DMS 273 (cell line): ENCODE measurements around the gene SUGCT.
A peak's percentile ranks its signal among the peaks of the same experiment; 100 is the strongest.
"Not testable (repeated sequence)": the region's sequence is repeated elsewhere in the genome, so short reads cannot be mapped to it uniquely, and the experiment has no call there.

Experiments
- DNase-seq: peaks from one replicate; lab custom pipeline; 2025; ENCODE audit not compliant: unreplicated experiment; lab: John Stamatoyannopoulos, UW

The SUGCT gene

GRCh38 chr7:40134428-40135316 lies at the start of gene SUGCT, which contains the start of gene MPLKIP:
Gene SUGCT (plus strand): TSS chr7:40135005.
Gene MPLKIP (minus strand): TSS chr7:40134622. CDS start chr7:40134567, 55 bp downstream.
- DNase-seq: peak; percentile 97

DNA sequence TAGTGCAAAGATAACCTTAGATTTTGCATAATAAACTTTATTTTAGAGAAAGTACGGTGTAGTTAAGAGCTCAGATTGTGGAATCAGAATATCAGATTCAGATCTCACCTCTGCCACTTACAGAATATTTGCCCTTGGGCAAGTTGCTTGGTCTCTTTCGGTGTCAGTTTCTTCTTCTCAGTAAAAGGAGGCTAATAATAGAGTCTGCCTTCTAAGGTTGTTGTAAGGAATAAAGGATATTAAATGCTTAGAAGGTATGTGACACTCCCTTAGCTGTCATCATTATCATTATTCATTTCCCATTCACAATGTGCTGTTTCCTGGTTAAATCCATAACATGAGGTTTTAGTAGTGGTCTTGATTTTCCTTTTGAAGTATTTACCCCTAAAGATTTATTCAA lies 42.6 kb upstream of the SUGCT start:
- DNase-seq: no peak

- no peak for DNase-seq
These were observed 41.0 kb upstream of the SUGCT start for GRCh38 chr7:40093631-40094350.

DNA sequence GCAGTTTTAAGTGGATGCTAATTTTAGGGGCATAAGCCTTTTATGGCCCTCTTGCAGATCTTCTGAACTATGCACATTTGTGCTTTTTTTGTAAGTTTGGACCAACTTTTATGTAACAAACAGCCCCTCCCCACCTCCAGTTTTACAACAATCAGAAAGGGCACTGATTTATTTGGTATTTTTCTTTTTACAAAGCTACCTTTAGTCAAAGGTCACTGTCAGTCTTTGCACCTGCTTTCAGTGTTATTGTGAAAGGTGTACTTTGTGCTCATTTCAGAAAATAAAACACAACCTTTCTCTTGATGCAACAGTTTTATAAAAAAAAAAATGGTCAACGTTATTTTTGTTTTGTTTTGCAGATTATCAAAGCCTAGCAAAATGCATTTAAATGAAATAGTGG lies 39.6 kb upstream of the SUGCT start:
- DNase-seq: no peak

- no peak for DNase-seq
These were observed 39.0 kb upstream of the SUGCT start for GRCh38 chr7:40095695-40096327.

- no peak for DNase-seq
These were observed 37.1 kb upstream of the SUGCT start for GRCh38 chr7:40097728-40098127.

- DNase-seq: no peak
These were observed 36.0 kb upstream of the SUGCT start for GRCh38 chr7:40098810-40099209.

DNA sequence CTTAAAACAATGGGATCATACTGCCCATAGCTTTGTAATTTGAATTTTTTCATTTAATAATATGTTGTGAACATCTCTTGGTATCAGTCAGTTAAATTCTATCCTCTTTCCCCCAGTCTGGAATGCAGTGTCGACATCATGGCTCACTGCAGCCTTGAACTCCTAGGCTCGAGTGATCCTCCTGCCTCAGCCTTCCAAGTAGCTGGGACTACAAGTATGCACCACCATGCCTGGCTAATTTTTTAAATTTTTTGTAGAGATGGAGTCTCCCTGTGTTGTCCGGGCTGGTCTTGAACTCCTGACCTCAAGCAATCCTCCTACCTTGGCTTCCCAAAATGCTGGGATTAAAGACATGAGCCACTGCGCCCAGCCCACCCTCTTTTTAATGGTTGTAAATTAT lies 35.0 kb upstream of the SUGCT start:
- no peak for DNase-seq

DNA sequence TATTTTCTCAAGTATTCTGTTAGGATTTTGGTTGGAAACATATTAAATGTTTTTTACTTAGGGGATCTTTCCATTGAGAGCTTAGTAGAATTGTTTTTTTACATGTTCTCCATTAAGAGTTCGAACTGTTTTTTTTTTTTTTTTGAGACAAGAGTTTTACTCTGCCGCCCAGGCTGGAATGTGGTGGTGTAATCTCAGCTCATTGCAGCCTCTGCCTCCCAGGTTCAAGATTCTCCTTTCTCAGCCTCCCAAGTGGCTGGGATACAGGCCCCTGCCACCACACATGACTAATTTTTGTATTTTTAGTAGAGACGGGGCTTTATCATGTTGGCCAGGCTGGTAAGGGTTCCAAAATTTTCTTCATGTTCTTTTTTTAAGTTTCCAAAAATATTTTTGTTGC lies 33.6 kb upstream of the SUGCT start:
- DNase-seq: no peak

GRCh38 chr7:40102897-40103296 lies 31.9 kb upstream of the SUGCT start:
- DNase-seq: no peak

DNA sequence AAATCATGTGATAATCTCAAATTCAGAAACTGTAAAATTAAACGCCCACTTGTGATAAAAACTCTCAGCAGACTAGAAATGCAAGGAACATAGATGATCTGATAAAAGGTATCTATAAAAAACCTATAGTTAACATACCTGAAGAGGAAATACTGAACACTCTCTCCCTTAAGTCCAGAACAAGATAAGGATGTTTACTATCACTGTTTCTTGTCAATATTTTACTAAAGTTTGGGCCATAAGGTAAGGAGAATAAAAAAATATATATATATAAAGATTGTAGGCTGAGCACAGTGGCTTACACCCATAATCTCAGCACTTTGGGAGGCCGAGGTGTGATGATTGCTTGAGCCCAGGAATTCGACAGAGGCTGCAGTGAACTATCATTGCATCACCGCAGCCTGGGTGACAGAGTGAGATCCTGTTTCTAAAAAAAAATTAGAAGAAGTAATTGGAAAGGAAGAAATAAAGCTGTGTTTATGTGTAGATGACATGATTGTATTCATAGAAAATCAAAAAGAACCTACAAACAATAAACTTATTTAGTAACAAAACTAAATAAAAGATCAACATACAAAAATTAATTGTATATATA lies 28.8 kb upstream of the SUGCT start:
- no peak for DNase-seq

GRCh38 chr7:40115936-40116335 lies 18.9 kb upstream of the SUGCT start:
- no peak for DNase-seq

DNA sequence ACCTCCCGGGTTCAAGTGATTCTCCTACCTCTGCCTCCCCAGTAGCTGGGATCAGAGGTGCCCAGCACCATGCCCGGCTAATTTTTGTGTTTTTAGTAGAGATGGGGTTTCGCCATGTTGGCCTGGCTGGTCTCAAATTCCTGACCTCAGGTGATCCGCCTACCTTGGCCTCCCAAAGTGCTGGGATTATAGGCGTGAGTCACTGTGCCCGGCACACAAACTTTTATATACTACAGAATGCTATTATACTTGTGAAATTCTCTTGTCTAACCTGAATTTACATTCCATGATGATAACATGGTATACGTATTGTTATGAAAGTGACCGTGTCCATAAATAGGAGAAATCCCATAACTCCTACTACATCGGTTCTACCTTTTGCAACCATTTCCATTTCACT lies 17.6 kb upstream of the SUGCT start:
- not testable (repeated sequence) for DNase-seq

DNA sequence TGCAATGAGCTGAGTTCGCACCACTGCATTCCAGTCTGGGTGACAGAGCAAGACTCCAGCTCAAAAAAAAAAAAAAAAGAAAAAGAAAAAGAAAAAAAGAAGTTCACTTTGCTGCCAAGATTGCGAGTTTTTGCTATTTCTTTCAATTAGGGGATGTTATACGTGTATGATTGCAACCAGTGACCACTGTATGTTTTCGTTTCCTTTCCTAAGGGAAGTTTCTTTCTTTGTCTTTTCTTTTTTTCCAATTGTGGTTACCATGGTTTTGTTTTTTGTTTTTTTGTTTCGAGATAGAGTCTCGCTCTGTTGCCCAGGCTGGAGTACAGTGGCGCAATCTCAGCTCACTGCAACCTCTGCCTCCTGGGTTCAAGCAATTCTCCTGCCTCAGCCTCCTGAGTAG lies 16.6 kb upstream of the SUGCT start:
- DNase-seq: not testable (repeated sequence)

DNA sequence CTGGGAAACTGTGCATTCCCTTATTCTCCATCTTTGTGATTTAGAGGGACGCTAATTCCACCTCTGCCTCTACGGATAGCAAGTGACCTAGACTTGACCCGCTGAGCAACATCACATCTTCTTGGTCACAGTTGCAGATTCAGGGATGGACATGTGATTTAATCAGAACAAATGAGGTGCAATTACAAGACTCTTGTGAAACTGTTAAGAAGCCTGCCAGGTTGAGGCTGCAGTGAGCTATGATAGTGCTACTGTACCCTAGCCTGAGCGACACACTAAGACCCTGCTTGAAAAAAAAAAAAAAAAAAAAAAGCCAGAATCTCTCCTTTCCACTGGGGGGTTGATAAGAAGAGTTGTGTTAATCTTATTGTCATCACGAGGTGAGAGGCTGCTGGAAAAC lies 14.8 kb upstream of the SUGCT start:
- DNase-seq: no peak

- DNase-seq: not testable (repeated sequence)
These were observed 12.5 kb upstream of the SUGCT start for GRCh38 chr7:40122100-40122939.

DNA sequence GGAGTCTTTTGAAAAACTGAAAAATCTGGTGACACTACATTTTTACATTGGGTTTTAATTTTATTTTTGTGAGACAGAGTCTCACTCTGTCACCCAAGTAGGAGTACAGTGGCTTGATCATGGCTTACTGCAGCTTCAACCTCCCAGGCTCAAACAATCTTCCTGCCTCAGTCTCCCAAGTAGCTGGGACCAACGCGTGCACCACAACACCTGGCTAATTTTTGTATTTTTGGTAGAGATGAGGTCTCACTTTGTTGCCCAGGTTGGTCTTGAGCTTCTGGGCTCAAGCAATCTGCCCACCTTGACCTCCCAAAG lies 11.9 kb upstream of the SUGCT start:
- DNase-seq: no peak

GRCh38 chr7:40133561-40134427 lies 1.0 kb upstream of the SUGCT start:
- DNase-seq: peak; percentile 65

- DNase-seq: peak; percentile 66
These were observed 459 bp downstream of the SUGCT start for GRCh38 chr7:40135317-40135610.

DNA sequence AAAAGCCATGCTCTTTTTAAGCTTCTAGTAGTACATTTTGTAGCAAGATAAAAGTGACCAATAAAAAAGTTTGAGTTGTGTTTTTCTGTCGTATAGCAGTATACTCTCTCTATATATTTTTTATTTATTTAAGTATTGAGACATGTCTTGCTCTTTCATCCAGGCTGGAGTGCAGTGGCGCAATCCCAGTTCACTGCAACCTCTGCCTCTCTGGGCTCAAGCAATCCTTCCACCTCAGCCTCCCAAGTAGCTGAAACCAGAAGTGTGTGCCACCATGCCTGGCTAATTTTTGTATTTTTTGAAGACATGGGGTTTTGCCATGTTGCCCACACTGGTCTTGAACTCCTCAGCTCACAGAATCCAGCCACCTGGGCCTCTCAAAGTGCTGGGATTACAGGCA lies 2.8 kb downstream of the SUGCT start:
- no peak for DNase-seq
